BE2C (cell line): ENCODE results near the gene GPC6.

Source experiments
- DNase-seq: peaks from one replicate; pipeline ENCODE4 v3.0.0-alpha.2; 2020
- H3K27me3 ChIP-seq: fragments of 250-450 bp; sonication (Bioruptor Pico); 2 replicates; pipeline ENCODE4 v1.5.1; 2020; ENCODE audit warnings: mild to moderate bottlenecking
- H3K36me3 ChIP-seq: fragments of 250-450 bp; sonication (Bioruptor Pico); 2 replicates; pipeline ENCODE4 v1.5.1; 2020; ENCODE audit warnings: mild to moderate bottlenecking
- H3K4me1 ChIP-seq: fragments of 250-450 bp; sonication (Bioruptor Pico); 2 replicates; pipeline ENCODE4 v1.5.1; 2020
- H3K4me3 ChIP-seq: 2 replicates; pipeline ENCODE4 v1.5.1; 2011; ENCODE audit warnings: low read depth, low read length
- H3K9me3 ChIP-seq: fragments of 250-450 bp; sonication (Bioruptor Pico); 2 replicates; pipeline ENCODE4 v1.5.1; 2020
- CTCF ChIP-seq: IDR thresholded peaks from 2 replicates; pipeline ENCODE4 v1.5.1; 2012; ENCODE audit warnings: mild to moderate bottlenecking, low read depth, low read length

Gene GPC6

GRCh38 chr13:93345024-93345423 lies 118.4 kb downstream of the GPC6 start:
- Histone ChIP-seq H3K27me3 (no peaks in the 10 kb centered on the region), H3K4me1 (no peaks in the 10 kb centered on the region; the same call in 1 of the 2 replicates), H3K9me3 (no peaks in the 10 kb centered on the region), H3K36me3 (no peaks in the 10 kb centered on the region), H3K4me3 (no peak overlapping the region)
- DNase-seq: no peak
- TF ChIP-seq CTCF: no peak

GRCh38 chr13:93345770-93346169 lies 119.2 kb downstream of the GPC6 start:
- DNase-seq: no peak
- Histone ChIP-seq H3K36me3 (no peaks in the 10 kb centered on the region), H3K4me3 (no peak overlapping the region), H3K4me1 (no peaks in the 10 kb centered on the region; the same call in 1 of the 2 replicates), H3K9me3 (no peaks in the 10 kb centered on the region), H3K27me3 (no peaks in the 10 kb centered on the region)
- TF ChIP-seq CTCF: no peak

- Histone ChIP-seq H3K36me3 (no peaks in the 10 kb centered on the region), H3K27me3 (no peaks in the 10 kb centered on the region), H3K9me3 (no peaks in the 10 kb centered on the region), H3K4me1 (no peaks in the 10 kb centered on the region), H3K4me3 (no peak overlapping the region)
- TF ChIP-seq CTCF: no peak
- no peak for DNase-seq
Observed at GRCh38 chr13:93352616-93353015, 126.0 kb downstream of the GPC6 start.

- no peak for DNase-seq
- no peak for TF ChIP-seq CTCF
- Histone ChIP-seq H3K4me1 (no peaks in the 10 kb centered on the region), H3K36me3 (no peaks in the 10 kb centered on the region), H3K4me3 (no peak overlapping the region), H3K9me3 (no peaks in the 10 kb centered on the region), H3K27me3 (no peaks in the 10 kb centered on the region)
Observed at GRCh38 chr13:93355094-93355493, 128.5 kb downstream of the GPC6 start.

GRCh38 chr13:93356469-93356868 lies 129.9 kb downstream of the GPC6 start:
- Histone ChIP-seq H3K4me3 (no peak overlapping the region), H3K27me3 (no peaks in the 10 kb centered on the region), H3K36me3 (no peaks in the 10 kb centered on the region), H3K9me3 (no peaks in the 10 kb centered on the region), H3K4me1 (peaks cover under 1% of the 10 kb centered on the region)
- DNase-seq: no peak
- TF ChIP-seq CTCF: no peak

GRCh38 chr13:93360021-93360420 lies 133.4 kb downstream of the GPC6 start:
- TF ChIP-seq CTCF: no peak
- H3K36me3 ChIP-seq: no peaks in the 10 kb centered on the region
- no peaks in the 10 kb centered on the region for H3K27me3 ChIP-seq
- H3K4me3 ChIP-seq: no peak overlapping the region
- peaks cover 5% of the 10 kb centered on the region for H3K4me1 ChIP-seq
- no peaks in the 10 kb centered on the region for H3K9me3 ChIP-seq
- no peak for DNase-seq
